ENCODE measurements around the gene IRF2BP2. TPM values are rescaled to one million over a fixed set of nuclear protein-coding genes. Genes with fewer than 3 reads are reported as not detected.

Gene IRF2BP2
- total and polyA plus RNA-seq, 11 donors = 36.1 to 126 (median 80.1) TPM

DNA sequence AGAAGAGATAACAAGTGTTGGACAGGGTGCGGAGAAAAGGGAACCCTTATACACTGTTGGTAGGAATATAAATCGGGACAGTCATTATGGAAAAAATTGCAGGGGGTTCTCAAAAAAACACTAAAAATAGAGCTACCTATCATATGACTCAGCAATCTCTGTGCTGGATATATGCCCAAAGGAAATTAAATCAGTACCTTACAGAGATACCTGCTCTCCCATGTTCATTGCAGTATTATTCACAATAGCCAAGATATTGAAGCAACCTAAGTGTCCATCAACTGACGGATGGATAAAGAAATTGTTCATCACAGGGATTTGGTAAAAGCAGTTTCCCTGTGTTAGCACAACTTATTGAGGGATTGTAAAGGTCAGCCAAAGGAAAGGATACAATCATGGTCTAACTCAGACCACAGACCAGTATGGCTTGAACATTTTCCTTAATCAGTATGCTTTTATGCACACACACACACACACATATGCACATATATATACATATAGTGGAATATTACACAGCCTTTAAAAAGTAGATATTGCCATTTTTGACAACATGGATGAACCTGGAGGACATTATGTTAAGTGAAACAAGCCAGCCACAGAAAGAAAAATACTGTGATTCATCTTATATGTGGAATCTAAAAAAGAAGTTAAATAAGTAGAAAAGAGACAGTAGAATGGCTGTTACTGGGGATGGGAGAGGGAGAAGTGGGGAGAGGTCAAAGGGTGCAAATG lies 44.2 kb upstream of the IRF2BP2 start:
- no peak for DNase-seq
- intact Hi-C loops (cut with DNase I) = no loop called here
- TF ChIP-seq, protein P1, sequence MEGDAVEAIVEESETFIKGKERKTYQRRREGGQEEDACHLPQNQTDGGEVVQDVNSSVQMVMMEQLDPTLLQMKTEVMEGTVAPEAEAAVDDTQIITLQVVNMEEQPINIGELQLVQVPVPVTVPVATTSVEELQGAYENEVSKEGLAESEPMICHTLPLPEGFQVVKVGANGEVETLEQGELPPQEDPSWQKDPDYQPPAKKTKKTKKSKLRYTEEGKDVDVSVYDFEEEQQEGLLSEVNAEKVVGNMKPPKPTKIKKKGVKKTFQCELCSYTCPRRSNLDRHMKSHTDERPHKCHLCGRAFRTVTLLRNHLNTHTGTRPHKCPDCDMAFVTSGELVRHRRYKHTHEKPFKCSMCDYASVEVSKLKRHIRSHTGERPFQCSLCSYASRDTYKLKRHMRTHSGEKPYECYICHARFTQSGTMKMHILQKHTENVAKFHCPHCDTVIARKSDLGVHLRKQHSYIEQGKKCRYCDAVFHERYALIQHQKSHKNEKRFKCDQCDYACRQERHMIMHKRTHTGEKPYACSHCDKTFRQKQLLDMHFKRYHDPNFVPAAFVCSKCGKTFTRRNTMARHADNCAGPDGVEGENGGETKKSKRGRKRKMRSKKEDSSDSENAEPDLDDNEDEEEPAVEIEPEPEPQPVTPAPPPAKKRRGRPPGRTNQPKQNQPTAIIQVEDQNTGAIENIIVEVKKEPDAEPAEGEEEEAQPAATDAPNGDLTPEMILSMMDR (IDR thresholded peaks at IDR 0.05) = no peak
- TF ChIP-seq POLR2A (IDR thresholded peaks at IDR 0.05) = no peak
- H3K9me3 ChIP-seq = no peaks in the 10 kb centered on the region
- H3K27me3 ChIP-seq = no peaks in the 10 kb centered on the region
- WGBS, 4 donors = 90 to 97% (median 93%) methylated on average over 3 of the region's 3 CpGs
- H3K4me1 ChIP-seq = peaks cover 0 to 33% (median 0%) of the 10 kb centered on the region in 12 donors
- no peak overlapping the region for H3K4me3 ChIP-seq
- no peaks in the 10 kb centered on the region for H3K36me3 ChIP-seq
- ATAC-seq = no peak
- H3K27ac ChIP-seq = no peak overlapping the region

DNA sequence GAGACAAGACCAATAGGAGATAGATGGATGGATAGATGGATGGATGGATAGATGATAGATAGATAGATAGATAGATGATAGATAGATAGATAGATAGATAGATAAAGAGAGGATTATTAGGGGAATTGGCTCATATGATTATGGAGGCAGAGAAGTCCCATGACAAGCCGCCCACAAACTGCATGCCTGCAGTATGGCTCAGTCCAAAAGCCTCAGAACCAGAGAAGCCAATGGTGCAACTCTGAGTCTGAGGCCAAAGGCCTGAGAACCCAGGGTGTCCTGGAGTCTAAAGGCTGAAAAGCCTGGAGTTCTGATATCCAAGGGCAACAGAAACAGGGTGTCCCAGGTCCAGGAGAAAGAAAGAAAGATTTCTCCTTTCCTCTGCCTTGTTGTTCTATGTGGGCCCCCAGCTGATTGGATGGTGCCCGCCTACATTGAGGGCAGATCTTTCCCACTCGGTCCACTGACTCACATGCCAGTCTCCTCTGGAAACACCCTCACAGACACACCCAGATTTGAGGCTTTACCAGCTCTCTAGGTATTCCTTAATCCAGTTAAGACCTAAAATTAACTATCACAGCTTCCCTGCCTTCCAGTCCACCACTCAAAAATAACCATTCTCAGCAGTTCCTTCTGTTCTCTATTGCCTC lies 39.6 kb upstream of the IRF2BP2 start:
- Histone ChIP-seq H3K27ac (no peak overlapping the region), H3K36me3 (no peaks in the 10 kb centered on the region), H3K4me3 (no peak overlapping the region), H3K9me3 (peaks cover 0 to 5% (median 0%) of the 10 kb centered on the region in 12 donors), H3K4me1 (peaks cover 0 to 15% (median 0%) of the 10 kb centered on the region in 12 donors), H3K27me3 (no peaks in the 10 kb centered on the region)
- TF ChIP-seq, protein P1 (IDR thresholded peaks at IDR 0.05) = no peak
- 90 to 94% (median 92%) methylated on average over 3 of the region's 3 CpGs for WGBS, 4 donors
- no peak for DNase-seq
- ATAC-seq = no peak
- intact Hi-C loops (cut with DNase I) = no loop called here

DNA sequence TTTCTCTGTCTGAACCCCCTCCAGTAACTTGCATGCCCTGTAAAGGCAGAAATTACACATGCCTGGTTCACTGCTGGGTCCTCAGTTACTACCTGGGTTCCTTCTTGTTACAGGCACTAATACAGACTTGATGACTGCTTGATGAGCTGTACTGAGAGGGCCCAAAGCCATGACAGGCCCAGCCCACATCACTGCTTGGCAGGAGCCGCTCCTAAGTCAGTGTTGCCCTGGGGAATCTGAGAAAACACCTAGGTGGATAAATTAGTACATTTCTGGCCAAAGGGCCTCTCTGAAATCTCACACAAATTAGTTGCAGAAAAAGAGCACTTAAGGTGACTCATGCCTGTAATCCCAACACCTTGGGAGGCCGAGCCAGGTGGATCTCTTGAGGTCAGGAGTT lies 37.8 kb upstream of the IRF2BP2 start:
- 96 to 100% (median 98%) methylated on average over 2 of the region's 2 CpGs for WGBS, 4 donors
- Histone ChIP-seq H3K9me3 (peaks cover 0 to 5% (median 0%) of the 10 kb centered on the region in 12 donors), H3K27ac (no peak overlapping the region), H3K36me3 (no peaks in the 10 kb centered on the region), H3K4me1 (peaks cover 0 to 16% (median 0%) of the 10 kb centered on the region in 12 donors), H3K27me3 (no peaks in the 10 kb centered on the region), H3K4me3 (no peak overlapping the region)
- DNase-seq (no peak), ATAC-seq (no peak)
- TF ChIP-seq, protein P1 (IDR thresholded peaks at IDR 0.05) = no peak
- no peak for TF ChIP-seq POLR2A (IDR thresholded peaks at IDR 0.05)
- intact Hi-C loops (cut with DNase I) = no loop called here

DNA sequence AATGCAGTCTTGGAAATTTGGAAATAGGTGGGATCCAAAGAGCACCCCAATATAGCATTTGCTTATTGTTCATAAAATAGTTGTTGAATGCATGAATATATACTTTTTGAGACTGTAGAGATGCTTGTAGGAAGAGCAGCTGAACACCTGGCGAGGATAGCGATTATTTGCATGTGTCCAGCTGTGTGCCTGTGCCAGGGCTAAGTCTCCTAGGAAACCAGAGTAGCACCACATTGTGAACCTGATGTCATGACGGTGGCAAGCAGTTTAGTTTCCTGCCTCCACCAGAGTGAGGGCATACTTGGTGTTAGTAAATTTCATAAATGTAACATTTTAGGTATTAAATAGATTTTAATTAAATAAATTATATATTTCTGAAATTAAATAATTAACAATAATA lies 37.3 kb upstream of the IRF2BP2 start:
- H3K27me3 ChIP-seq = no peaks in the 10 kb centered on the region
- no peak for ATAC-seq
- no peak for TF ChIP-seq POLR2A (IDR thresholded peaks at IDR 0.05)
- TF ChIP-seq, protein P1 (IDR thresholded peaks at IDR 0.05) = no peak
- H3K9me3 ChIP-seq = peaks cover 0 to 5% (median 0%) of the 10 kb centered on the region in 12 donors
- WGBS, 4 donors = 93 to 100% (median 98%) methylated on average over 3 of the region's 3 CpGs
- intact Hi-C loops (cut with DNase I) = no loop called here
- H3K36me3 ChIP-seq = no peaks in the 10 kb centered on the region
- H3K4me3 ChIP-seq = no peak overlapping the region
- peaks cover 0 to 16% (median 0%) of the 10 kb centered on the region in 12 donors for H3K4me1 ChIP-seq
- DNase-seq = no peak
- no peak overlapping the region for H3K27ac ChIP-seq
